CD4-positive, alpha-beta T cell treated with Interleukin-1 beta for 1 hour (primary cell): ENCODE data around the gene MAP6.

Experiments
- DNase-seq, 2 donors: peaks; one replicate each; pipeline ENCODE4 v3.0.0-alpha.2; 2020 to 2022

The MAP6 gene

DNA sequence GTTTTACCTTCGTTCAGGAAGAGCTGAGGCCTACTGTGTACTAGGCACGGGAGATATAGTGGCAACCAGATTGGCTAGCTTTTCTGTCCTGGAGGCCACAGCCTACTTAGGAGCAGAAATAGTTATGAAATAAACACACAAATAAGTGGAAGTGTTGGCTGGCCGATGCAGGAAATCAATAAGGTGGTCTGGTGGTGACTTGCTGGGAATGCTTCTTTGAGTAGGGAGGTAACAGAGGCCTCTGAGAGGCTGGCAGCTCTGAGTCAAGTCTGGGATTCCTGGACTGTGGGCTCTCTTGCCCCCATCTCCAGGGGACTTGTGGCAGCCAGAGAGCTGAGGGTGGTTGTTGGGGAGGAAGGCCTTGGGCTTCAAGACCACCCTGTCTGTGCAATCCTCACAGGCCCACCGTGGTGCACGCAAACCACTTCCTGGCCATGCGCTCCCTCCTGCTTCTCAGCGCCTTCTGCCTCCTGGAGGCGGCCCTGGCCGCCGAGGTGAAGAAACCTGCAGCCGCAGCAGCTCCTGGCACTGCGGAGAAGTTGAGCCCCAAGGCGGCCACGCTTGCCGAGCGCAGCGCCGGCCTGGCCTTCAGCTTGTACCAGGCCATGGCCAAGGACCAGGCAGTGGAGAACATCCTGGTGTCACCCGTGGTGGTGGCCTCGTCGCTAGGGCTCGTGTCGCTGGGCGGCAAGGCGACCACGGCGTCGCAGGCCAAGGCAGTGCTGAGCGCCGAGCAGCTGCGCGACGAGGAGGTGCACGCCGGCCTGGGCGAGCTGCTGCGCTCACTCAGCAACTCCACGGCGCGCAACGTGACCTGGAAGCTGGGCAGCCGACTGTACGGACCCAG lies 102.7 kb downstream of the MAP6 start:
- no peak for DNase-seq

GRCh38 chr11:75565221-75565814 lies 103.5 kb downstream of the MAP6 start:
- DNase-seq = no peak

- DNase-seq = no peak
Measured at GRCh38 chr11:75563978-75564552, 104.8 kb downstream of the MAP6 start.

DNA sequence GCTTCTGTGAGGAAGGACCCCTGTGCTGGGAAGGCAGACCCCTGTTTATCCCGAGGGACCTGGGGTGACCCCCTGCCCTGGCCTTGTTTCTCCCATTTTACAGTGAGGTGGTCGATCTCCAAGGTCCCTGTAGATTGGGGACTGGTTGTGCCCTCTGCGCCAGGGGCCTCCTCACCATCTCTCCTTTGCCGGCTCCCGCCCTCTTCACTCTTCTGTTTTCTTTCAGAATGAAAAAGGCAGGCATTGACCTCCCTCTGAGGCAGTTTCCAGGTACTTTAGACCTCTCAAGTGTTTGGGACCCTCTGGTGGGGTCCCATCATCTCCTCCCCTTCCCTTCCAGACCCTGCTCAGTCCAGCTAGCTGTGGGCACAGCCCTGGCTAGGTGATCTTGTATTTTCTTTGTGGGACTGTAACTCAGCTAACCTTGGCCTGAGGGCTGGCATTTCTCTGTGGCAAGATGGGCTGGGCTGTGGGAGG lies 105.3 kb downstream of the MAP6 start:
- DNase-seq = no peak

DNA sequence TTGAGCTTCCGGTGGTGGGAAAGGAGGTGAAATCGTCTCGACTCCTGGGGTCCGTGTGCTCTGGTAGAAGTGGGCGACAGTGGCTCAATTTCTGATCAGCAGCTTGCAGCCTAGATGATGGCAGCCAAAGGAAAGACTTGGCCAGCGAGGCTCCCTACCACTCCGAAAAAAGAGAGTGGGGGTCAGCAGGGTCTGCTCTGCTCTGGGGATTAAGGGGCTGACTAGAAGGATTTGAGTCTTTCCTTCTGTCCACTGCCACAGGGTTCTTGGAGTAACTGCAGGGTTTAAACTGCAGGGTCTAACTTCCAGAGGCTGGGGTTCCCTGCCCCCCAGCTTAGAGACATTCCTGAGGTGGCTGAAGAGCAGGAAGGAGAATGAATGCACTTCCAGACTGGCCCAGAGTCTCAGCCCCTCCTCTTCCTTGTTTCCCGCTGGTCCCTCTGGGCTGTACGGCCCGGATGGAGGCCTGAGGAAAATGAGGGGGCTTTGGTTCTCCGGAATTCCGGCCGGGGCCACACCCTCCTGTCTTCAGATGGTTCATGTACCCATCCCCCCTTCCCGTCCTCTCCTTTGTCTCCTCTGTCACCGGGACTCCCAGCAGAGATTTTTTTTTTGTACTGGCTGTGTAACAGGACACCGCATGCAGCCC lies 105.9 kb downstream of the MAP6 start:
- DNase-seq = no peak

- peak; percentile 59 to 61 for DNase-seq
Measured at GRCh38 chr11:75562048-75562835, 106.6 kb downstream of the MAP6 start, which contains the start of gene SERPINH1. Gene SERPINH1, plus strand, starts transcription at chr11:75562253. Its CDS starts 4,097 bp downstream, at chr11:75566350.

DNA sequence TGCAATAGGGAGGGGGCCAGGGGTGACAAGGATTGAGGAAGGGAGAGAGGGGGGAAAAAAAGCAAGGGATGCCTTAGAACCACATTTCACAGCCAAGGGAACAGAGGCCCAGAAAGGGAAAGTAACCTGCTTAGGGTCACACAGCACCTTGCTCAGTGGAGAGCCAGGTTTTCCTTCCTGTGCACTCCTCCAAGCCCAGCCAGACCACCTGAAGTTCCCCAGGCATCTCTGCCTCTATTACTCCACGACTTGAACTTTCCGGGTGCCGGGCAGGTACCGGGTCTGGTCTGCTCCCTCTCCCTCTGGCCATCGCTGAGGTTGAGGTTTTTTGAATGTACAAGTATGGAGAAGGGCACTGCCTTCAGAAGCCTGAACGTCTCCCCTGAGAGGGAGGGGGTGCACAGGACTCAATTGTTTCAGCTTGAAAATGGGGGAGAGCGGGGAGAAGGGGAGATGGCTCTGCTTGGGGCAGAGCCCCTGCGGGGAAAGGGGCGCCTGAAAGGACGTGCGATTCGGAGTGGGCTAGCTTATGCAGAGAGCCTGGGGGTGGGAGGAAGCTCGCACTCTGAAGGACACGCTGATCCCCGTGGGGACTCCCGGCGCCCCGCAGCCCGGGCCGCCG lies 107.3 kb downstream of the MAP6 start:
- DNase-seq = no peak

DNA sequence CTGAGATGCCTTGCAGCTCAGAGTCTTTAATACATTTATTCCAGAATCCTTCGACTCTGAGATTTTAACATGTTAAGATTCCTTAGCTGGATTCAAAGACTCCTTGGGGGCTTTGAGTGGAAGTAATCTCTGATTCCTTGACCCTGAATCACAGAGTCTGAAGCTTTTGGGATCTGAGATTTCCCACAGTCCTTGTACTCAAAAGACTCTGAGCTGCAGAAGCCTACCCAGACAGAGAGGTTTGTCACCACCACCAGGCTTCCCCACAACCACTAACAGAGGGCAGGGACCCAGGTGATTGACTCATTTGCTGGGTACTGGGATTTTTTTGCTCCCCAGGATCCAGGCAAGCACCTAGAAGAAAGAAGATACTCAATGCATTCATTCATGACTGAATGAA lies 108.2 kb downstream of the MAP6 start:
- no peak for DNase-seq

DNA sequence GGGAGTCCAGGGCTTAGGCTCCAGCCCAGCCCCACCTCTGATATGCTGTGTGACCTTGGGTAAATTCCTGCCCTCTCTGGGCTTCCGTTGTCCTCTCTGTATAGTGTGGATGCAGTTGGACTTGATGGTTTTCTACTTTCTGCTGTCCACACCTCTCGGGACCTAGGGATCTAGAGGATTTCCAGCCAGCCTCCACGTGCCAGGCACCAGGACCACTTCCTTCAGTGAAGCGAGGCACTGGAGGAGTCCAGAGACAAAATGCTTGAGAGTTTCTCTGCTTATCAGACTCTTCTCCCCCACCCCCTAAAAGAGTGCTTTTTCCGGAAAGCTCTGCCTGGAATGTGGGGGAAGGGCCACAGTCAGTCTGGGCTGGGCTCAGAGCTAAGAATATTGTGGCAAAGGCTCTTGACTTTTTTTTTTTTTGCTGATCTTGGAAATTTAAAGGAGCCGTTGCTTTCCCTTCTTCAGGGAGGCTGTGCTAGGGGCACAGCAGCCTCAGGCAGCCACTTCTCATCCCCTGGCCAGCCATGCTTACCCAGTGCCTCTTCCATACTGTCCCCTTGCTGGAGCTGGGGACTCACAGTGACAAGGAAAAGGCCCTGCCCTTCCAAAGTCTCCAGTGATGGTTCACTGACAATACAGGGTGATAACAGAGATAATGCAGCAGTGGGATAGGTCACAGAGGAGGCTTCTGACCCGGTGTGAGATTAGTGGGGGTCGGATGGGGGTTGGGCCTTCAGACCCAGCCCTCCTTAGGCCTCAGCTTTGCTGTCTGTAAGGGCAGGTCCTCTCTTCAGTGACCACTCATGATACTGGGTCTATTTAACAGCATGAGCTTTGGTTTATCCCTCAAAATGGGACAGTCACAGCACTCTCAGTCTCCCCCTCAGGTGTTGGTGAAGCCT lies 109.6 kb downstream of the MAP6 start:
- DNase-seq = no peak

DNA sequence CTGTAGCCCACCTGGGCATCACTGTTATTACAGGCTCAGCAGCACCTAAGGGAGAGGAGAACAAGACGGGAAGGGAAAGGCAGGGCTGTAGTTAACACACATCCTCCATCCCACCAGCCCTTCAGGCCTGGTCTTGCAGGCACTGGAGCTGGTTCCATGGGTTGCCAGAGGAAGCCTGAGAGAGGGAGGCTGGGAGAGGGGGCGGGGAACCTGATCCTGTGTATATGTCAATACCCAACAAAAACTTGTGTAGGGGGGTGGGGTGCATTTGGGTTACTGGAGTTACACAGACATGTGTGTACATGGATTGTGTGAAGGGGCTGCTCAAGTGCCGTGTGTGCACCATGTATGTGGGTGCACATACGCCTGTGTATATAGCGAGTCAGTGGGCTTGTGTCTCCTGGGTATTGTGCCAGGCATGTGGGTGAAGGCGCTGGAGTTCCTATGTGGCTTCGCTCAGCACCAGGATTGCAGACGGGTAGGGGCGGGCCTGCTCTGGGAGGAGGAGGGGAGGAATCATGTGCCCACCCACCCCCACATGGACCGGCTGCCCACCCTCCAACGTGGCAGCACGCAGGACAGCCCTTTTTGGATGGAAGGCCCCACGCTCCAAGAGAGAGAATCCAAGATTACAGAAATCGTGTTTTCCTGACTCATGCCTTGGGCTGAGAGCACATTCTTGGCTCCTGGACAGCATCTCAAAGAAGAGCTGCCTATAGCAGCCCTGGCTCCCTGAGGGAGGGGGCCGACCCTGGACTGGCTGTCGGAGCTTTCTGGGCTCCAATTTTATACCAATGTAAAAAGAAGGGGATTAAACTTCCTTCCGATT lies 111.0 kb downstream of the MAP6 start:
- DNase-seq = no peak

- DNase-seq = no peak
Measured at GRCh38 chr11:75556275-75556674, 112.6 kb downstream of the MAP6 start.

DNA sequence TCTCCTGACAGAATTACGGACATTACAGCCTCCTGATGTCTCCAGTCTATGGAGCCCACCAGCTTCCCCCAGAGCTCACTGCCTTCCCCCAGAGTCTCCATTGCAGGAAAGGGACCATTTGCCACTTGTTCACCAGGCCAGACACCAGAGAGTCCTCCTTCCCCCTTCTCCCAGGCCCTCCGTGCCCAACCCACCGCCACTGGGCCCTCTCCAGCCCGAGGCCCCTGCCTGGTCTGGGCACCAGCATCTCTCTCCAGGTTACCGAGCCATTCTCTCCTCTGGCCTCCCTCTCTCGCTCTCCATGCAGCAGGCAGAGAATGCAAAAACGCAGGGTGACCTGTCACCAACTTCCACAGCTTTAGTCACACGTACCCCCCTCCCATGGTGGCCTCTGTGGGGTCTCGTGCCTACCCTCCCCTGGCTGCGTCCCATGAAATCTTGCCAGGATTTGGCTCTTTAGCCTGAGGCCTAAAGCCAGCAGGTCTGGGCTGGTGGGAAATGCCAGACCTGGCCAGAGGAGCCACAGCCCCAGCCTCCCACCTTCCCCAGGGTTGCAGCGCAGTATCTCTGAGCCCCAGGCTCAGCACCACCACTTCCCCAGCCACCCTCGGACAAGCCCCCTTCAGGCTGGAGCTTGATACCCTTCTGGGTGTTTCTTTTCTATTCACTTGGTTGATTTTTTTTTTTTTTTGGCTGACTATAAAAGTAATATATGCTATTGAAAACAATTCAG lies 113.6 kb downstream of the MAP6 start:
- DNase-seq = no peak

- DNase-seq = no peak
Measured at GRCh38 chr11:75554258-75555022, 114.4 kb downstream of the MAP6 start.

GRCh38 chr11:75553889-75554257 lies 115.0 kb downstream of the MAP6 start:
- DNase-seq = no peak

- no peak for DNase-seq
Measured at GRCh38 chr11:75553182-75553581, 115.7 kb downstream of the MAP6 start.

DNA sequence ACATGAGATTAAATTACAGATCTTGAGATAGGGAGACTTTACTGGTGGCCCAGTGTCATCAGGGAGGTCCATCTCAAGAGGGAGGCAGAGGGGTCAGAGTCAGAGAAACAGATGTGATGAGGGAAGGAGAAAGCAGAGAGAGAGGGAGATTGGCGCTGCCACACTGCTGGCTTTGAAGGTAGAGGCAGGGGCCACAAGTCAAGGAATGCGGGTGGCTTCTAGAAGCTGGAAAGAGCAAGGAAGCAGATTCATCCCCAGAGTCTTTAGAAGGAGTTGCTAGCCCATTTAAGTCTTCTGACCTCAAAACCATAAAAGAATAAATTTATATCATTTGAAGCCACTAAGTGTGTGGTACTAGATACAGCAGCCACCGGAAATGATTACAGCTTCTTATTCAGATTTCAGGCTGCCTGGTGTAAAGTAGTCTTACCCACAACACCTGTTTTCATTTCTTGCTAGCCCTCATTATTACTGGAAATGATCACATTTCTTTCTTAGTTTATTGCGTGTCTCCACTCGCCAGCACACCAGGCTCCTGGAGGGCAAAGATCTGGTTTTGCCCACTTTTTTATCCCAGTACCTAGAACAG lies 119.4 kb downstream of the MAP6 start:
- DNase-seq = no peak

GRCh38 chr11:75548595-75549272 lies 120.1 kb downstream of the MAP6 start:
- DNase-seq = no peak
